ENCODE results near the gene RDH5. TPM values are rescaled to one million over a fixed set of nuclear protein-coding genes. Genes with fewer than 3 reads are reported as not detected.

RDH5 gene
- total RNA-seq, 1 donor from 2014 or later = 9.7 TPM

GRCh38 chr12:55685671-55686070 is 34.5 kb upstream of the RDH5 start:
- no peak overlapping the region for H3K27ac Mint-ChIP-seq
- TF ChIP-seq CTCF (IDR thresholded peaks at IDR 0.05; ENCODE audit: unreplicated experiment) = no peak
- peaks cover 2% of the 10 kb centered on the region for H3K36me3 Mint-ChIP-seq (ENCODE audit: insufficient read depth)
- peaks cover 9% of the 10 kb centered on the region for H3K4me1 Mint-ChIP-seq (ENCODE audit: low read depth)
- H3K4me3 Mint-ChIP-seq (ENCODE audit: low read depth) = no peak overlapping the region
- DNase-seq (ENCODE audit: low spot score, unreplicated experiment) = no peak
- H3K9me3 Mint-ChIP-seq (ENCODE audit: low read depth) = no peaks in the 10 kb centered on the region
- H3K27me3 Mint-ChIP-seq = peaks cover 23% of the 10 kb centered on the region

GRCh38 chr12:55686366-55687010 is 33.7 kb upstream of the RDH5 start:
- Mint-ChIP-seq H3K4me1 (ENCODE audit: low read depth) (peaks cover 4% of the 10 kb centered on the region), H3K27ac (no peak overlapping the region), H3K36me3 (ENCODE audit: insufficient read depth) (peaks cover 2% of the 10 kb centered on the region), H3K27me3 (peaks cover 20% of the 10 kb centered on the region), H3K4me3 (ENCODE audit: low read depth) (no peak overlapping the region), H3K9me3 (ENCODE audit: low read depth) (no peaks in the 10 kb centered on the region)
- DNase-seq (ENCODE audit: low spot score, unreplicated experiment) = no peak
- no peak for TF ChIP-seq CTCF (IDR thresholded peaks at IDR 0.05; ENCODE audit: unreplicated experiment)

GRCh38 chr12:55687746-55688145 is 32.4 kb upstream of the RDH5 start:
- no peaks in the 10 kb centered on the region for H3K4me1 Mint-ChIP-seq (ENCODE audit: low read depth)
- H3K27ac Mint-ChIP-seq = no peak overlapping the region
- H3K27me3 Mint-ChIP-seq = peaks cover 16% of the 10 kb centered on the region
- no peaks in the 10 kb centered on the region for H3K9me3 Mint-ChIP-seq (ENCODE audit: low read depth)
- H3K36me3 Mint-ChIP-seq (ENCODE audit: insufficient read depth) = peaks cover 2% of the 10 kb centered on the region
- DNase-seq (ENCODE audit: low spot score, unreplicated experiment) = no peak
- no peak overlapping the region for H3K4me3 Mint-ChIP-seq (ENCODE audit: low read depth)
- TF ChIP-seq CTCF (IDR thresholded peaks at IDR 0.05; ENCODE audit: unreplicated experiment) = no peak

GRCh38 chr12:55688716-55689655 is 31.2 kb upstream of the RDH5 start:
- peaks cover 2% of the 10 kb centered on the region for H3K36me3 Mint-ChIP-seq (ENCODE audit: insufficient read depth)
- H3K27me3 Mint-ChIP-seq = peaks cover 7% of the 10 kb centered on the region
- no peak overlapping the region for H3K27ac Mint-ChIP-seq
- no peak for TF ChIP-seq CTCF (IDR thresholded peaks at IDR 0.05; ENCODE audit: unreplicated experiment)
- no peaks in the 10 kb centered on the region for H3K9me3 Mint-ChIP-seq (ENCODE audit: low read depth)
- DNase-seq (ENCODE audit: low spot score, unreplicated experiment) = no peak
- H3K4me3 Mint-ChIP-seq (ENCODE audit: low read depth) = no peak overlapping the region
- no peaks in the 10 kb centered on the region for H3K4me1 Mint-ChIP-seq (ENCODE audit: low read depth)

GRCh38 chr12:55692631-55693322 is 27.4 kb upstream of the RDH5 start:
- TF ChIP-seq CTCF (IDR thresholded peaks at IDR 0.05; ENCODE audit: unreplicated experiment) = no peak

More at GRCh38 chr12:55692631-55693322, 27.4 kb upstream of the RDH5 start:
- Mint-ChIP-seq H3K36me3 (ENCODE audit: insufficient read depth) (no peaks in the 10 kb centered on the region), H3K4me3 (ENCODE audit: low read depth) (no peak overlapping the region), H3K27ac (no peak overlapping the region), H3K9me3 (ENCODE audit: low read depth) (no peaks in the 10 kb centered on the region), H3K27me3 (peaks cover 10% of the 10 kb centered on the region), H3K4me1 (ENCODE audit: low read depth) (no peaks in the 10 kb centered on the region)
- DNase-seq (ENCODE audit: low spot score, unreplicated experiment) = no peak

All from progenitor cell of endocrine pancreas (in vitro differentiated cells).